ENCODE measurements around the gene PAFAH2.

DNA sequence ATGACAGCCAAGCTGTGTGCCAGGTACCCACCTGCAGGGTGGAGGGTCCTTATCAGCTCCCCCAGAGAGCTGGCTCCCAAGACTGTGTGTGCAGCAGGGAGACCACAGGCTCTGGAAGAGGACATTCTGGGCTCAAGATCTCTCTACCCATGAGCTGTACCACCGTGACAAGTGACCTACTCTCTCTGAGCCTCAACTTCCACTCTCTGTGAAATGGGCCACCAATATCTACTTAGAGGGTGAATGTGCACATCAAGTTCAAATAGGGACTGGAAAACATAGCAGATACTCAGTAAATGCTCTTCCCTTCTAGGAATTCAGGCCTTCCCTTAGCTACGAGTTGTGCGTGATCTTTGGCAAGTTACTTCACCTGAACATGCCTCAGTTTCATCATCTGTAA lies 46.6 kb upstream of the PAFAH2 start:
- TF ChIP-seq, protein P1, sequence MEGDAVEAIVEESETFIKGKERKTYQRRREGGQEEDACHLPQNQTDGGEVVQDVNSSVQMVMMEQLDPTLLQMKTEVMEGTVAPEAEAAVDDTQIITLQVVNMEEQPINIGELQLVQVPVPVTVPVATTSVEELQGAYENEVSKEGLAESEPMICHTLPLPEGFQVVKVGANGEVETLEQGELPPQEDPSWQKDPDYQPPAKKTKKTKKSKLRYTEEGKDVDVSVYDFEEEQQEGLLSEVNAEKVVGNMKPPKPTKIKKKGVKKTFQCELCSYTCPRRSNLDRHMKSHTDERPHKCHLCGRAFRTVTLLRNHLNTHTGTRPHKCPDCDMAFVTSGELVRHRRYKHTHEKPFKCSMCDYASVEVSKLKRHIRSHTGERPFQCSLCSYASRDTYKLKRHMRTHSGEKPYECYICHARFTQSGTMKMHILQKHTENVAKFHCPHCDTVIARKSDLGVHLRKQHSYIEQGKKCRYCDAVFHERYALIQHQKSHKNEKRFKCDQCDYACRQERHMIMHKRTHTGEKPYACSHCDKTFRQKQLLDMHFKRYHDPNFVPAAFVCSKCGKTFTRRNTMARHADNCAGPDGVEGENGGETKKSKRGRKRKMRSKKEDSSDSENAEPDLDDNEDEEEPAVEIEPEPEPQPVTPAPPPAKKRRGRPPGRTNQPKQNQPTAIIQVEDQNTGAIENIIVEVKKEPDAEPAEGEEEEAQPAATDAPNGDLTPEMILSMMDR (IDR thresholded peaks at IDR 0.05), result no peak
- TF ChIP-seq POLR2AphosphoS5 (IDR thresholded peaks at IDR 0.05; ENCODE audit: low read depth, low read length), result no peak
- TF ChIP-seq SIN3A (IDR thresholded peaks at IDR 0.05; ENCODE audit: borderline replicate concordance, insufficient read depth, low read depth, low read length), result no peak
- TF ChIP-seq, protein P2, sequence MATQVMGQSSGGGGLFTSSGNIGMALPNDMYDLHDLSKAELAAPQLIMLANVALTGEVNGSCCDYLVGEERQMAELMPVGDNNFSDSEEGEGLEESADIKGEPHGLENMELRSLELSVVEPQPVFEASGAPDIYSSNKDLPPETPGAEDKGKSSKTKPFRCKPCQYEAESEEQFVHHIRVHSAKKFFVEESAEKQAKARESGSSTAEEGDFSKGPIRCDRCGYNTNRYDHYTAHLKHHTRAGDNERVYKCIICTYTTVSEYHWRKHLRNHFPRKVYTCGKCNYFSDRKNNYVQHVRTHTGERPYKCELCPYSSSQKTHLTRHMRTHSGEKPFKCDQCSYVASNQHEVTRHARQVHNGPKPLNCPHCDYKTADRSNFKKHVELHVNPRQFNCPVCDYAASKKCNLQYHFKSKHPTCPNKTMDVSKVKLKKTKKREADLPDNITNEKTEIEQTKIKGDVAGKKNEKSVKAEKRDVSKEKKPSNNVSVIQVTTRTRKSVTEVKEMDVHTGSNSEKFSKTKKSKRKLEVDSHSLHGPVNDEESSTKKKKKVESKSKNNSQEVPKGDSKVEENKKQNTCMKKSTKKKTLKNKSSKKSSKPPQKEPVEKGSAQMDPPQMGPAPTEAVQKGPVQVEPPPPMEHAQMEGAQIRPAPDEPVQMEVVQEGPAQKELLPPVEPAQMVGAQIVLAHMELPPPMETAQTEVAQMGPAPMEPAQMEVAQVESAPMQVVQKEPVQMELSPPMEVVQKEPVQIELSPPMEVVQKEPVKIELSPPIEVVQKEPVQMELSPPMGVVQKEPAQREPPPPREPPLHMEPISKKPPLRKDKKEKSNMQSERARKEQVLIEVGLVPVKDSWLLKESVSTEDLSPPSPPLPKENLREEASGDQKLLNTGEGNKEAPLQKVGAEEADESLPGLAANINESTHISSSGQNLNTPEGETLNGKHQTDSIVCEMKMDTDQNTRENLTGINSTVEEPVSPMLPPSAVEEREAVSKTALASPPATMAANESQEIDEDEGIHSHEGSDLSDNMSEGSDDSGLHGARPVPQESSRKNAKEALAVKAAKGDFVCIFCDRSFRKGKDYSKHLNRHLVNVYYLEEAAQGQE (IDR thresholded peaks at IDR 0.05; ENCODE audit: insufficient read depth in 1 of 2, low read depth in 2 of 2, low read length in 1 of 2), result no peak
- TF ChIP-seq TCF7L2 (IDR thresholded peaks at IDR 0.05; ENCODE audit: low read depth, low read length), result no peak

Measured in Panc1 (cell line).